MM.1S (cell line): Measurements from ENCODE around the gene KIAA1328.
"Not testable (repeated sequence)": the region's sequence is repeated elsewhere in the genome, so short reads cannot be mapped to it uniquely, and the experiment has no call there.

ENCODE experiments used
- DNase-seq: peaks from one replicate; pipeline ENCODE4 v3.0.0-alpha.2; 2015
- H2AFZ ChIP-seq: fragments of 300-600 bp; sonication (generic); 2 replicates; pipeline ENCODE4 v1.6.0; 2016; ENCODE audit warnings: antibody characterized with exemption, low read length
- H3F3A ChIP-seq: fragments of 300-600 bp; sonication (generic); 2 replicates; pipeline ENCODE4 v1.6.1; 2016; ENCODE audit warnings: mild to moderate bottlenecking, antibody characterized with exemption, low read length, moderate library complexity, mixed read lengths; ENCODE audit not compliant: insufficient read depth
- H3K27ac ChIP-seq: fragments of 300-600 bp; sonication (generic); 2 replicates; pipeline ENCODE4 v1.5.1; 2016; ENCODE audit warnings: mild to moderate bottlenecking, low read length
- H3K27me3 ChIP-seq: fragments of 300-600 bp; sonication (generic); replicated peaks from 2 replicates; pipeline ENCODE4 v1.6.0; 2016; ENCODE audit warnings: low read length; ENCODE audit not compliant: insufficient read depth
- H3K36me3 ChIP-seq: fragments of 300-600 bp; sonication (generic); replicated peaks from 2 replicates; pipeline ENCODE4 v1.6.1; 2016; ENCODE audit warnings: mild to moderate bottlenecking, low read length, mixed read lengths; ENCODE audit not compliant: insufficient read depth
- H3K4me1 ChIP-seq: fragments of 300-600 bp; sonication (generic); 2 replicates; pipeline ENCODE4 v1.6.1; 2016; ENCODE audit warnings: low read length, mixed read lengths
- H3K4me2 ChIP-seq: fragments of 300-600 bp; sonication (generic); 2 replicates; pipeline ENCODE4 v1.6.0; 2016; ENCODE audit warnings: low read depth, low read length
- H3K4me3 ChIP-seq: fragments of 300-600 bp; sonication (generic); 2 replicates; pipeline ENCODE4 v1.5.1; 2016; ENCODE audit warnings: low read length, mixed read lengths
- H3K79me2 ChIP-seq: fragments of 300-600 bp; sonication (generic); 2 replicates; pipeline ENCODE4 v1.6.1; 2016; ENCODE audit warnings: mixed run types, low read length, mixed read lengths
- H3K9ac ChIP-seq: fragments of 300-600 bp; sonication (generic); 2 replicates; pipeline ENCODE4 v1.6.1; 2016; ENCODE audit warnings: low read length, mixed read lengths
- H3K9me2 ChIP-seq: fragments of 300-600 bp; sonication (generic); replicated peaks from 2 replicates; pipeline ENCODE4 v1.6.1; 2016; ENCODE audit warnings: mild to moderate bottlenecking, low read length, mixed read lengths; ENCODE audit not compliant: insufficient read depth
- H3K9me3 ChIP-seq: fragments of 300-600 bp; sonication (generic); replicated peaks from 2 replicates; pipeline ENCODE4 v1.6.1; 2016; ENCODE audit warnings: mild to moderate bottlenecking, low read length, mixed read lengths; ENCODE audit not compliant: insufficient read depth
- H4K20me1 ChIP-seq: fragments of 300-600 bp; sonication (generic); 2 replicates; pipeline ENCODE4 v1.6.1; 2016; ENCODE audit warnings: mild to moderate bottlenecking, low read length, moderate library complexity, mixed read lengths; ENCODE audit not compliant: insufficient read depth
- EZH2 ChIP-seq: fragments of 300-600 bp; sonication (generic); optimal IDR thresholded peaks from 2 replicates; pipeline ENCODE3; 2017; ENCODE audit warnings: low read depth, mild to moderate bottlenecking, antibody characterized with exemption, low read length, mixed read lengths
- EZH2phosphoT487 ChIP-seq: fragments of 300-600 bp; sonication (generic); IDR thresholded peaks from 2 replicates; pipeline ENCODE4 v1.6.1; 2018; ENCODE audit warnings: antibody characterized with exemption, low read length
- TF ChIP-seq, protein P1 (sequence below): fragments of 300-600 bp; sonication (generic); IDR thresholded peaks from 2 replicates; pipeline ENCODE4 v1.5.1; 2016; ENCODE audit warnings: antibody characterized with exemption, low read length, mixed read lengths

KIAA1328 gene

DNA sequence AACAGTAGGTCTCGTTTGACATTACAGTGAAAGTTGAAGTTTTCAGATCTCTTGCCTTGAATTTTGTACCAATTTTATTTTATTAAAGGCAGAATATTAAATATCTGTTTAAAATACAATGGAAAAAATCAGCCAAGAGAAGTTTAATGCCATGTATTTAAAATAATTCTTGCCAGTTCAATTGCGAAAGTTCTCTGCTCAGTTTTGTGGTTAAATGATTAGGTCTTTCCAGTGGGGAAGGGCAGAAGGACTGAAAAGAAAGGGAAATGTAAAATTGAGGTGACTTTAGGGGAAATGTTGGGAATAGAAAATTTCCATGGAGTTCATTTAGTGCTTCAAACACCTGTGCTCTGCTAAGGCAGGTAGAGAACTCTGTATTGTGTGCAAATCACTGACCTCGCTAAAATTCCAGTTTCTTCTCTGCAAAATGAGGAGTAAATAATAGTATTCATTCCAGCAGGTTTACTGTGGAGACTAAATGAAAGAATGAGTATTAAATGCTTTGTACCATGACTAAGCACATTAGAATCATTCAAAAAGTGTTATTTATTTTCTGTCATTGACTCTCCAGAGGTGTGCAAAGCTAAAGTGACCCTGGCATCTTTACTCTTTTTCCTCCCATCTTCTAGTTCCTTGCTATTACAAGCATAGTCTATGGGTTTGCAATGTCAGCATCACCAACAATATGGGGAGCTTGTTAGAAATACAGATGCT, 74.4 kb downstream of the KIAA1328 start:
- H2AFZ ChIP-seq = no peak overlapping the region
- no peak overlapping the region for H3K27ac ChIP-seq
- no peaks in the 10 kb centered on the region for H3K4me1 ChIP-seq
- no peak overlapping the region for H3K9ac ChIP-seq
- no peaks in the 10 kb centered on the region for H3K9me2 ChIP-seq
- no peaks in the 10 kb centered on the region for H3F3A ChIP-seq
- no peaks in the 10 kb centered on the region for H3K27me3 ChIP-seq
- no peak overlapping the region for H3K4me2 ChIP-seq
- no peaks in the 10 kb centered on the region for H3K79me2 ChIP-seq
- no peak for TF ChIP-seq EZH2phosphoT487
- TF ChIP-seq, protein P1, sequence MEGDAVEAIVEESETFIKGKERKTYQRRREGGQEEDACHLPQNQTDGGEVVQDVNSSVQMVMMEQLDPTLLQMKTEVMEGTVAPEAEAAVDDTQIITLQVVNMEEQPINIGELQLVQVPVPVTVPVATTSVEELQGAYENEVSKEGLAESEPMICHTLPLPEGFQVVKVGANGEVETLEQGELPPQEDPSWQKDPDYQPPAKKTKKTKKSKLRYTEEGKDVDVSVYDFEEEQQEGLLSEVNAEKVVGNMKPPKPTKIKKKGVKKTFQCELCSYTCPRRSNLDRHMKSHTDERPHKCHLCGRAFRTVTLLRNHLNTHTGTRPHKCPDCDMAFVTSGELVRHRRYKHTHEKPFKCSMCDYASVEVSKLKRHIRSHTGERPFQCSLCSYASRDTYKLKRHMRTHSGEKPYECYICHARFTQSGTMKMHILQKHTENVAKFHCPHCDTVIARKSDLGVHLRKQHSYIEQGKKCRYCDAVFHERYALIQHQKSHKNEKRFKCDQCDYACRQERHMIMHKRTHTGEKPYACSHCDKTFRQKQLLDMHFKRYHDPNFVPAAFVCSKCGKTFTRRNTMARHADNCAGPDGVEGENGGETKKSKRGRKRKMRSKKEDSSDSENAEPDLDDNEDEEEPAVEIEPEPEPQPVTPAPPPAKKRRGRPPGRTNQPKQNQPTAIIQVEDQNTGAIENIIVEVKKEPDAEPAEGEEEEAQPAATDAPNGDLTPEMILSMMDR = no peak
- no peak for TF ChIP-seq EZH2
- H4K20me1 ChIP-seq = no peaks in the 10 kb centered on the region
- no peaks in the 10 kb centered on the region for H3K36me3 ChIP-seq
- no peak for DNase-seq
- H3K9me3 ChIP-seq = no peaks in the 10 kb centered on the region
- H3K4me3 ChIP-seq = no peak overlapping the region

DNA sequence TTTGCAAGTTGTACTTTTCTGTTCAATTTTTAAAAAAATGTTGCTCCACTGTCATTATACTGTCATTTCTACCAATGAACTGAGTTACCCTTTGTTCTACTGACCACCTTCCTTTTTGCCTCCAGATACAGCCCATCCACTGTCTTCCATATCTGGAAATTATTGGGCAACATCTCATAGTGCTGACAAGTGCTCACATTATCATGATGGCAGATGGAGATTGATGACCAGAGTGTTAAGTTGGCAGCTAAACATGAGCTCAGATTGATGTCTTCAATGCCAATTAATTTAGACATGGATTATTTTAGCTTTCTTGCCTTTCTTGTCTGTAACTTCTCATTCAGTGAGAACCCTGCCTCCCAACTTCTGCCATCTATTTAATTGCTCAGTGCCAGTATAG, 76.6 kb downstream of the KIAA1328 start:
- Histone ChIP-seq H3K4me2 (no peak overlapping the region), H3K9me3 (no peaks in the 10 kb centered on the region), H3K4me3 (no peak overlapping the region), H3K79me2 (no peaks in the 10 kb centered on the region), H3K9me2 (no peaks in the 10 kb centered on the region), H3K4me1 (no peaks in the 10 kb centered on the region), H3K27me3 (no peaks in the 10 kb centered on the region), H2AFZ (no peak overlapping the region), H3K9ac (no peak overlapping the region), H3K27ac (no peak overlapping the region), H3K36me3 (no peaks in the 10 kb centered on the region), H3F3A (no peaks in the 10 kb centered on the region), H4K20me1 (no peaks in the 10 kb centered on the region)
- no peak for DNase-seq
- TF ChIP-seq EZH2phosphoT487 (no peak), EZH2 (no peak)
- TF ChIP-seq, protein P1 = no peak

DNA sequence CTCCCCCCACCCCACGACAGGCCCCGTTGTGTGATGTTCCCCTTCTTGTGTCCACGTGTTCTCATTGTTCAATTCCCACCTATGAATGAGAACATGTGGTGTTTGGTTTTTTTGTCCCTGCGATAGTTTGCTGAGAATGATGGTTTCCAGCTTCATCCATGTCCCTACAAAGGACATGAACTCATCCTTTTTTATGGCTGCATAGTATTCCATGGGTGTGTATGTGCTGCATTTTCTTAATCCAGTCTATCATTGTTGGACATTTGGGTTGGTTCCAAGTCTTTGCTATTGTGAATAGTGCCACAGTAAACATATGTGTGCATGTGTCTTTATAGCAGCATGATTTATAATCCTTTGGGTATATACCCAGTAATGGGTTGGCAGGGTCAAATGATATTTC, 80.4 kb downstream of the KIAA1328 start:
- H3K9me2 ChIP-seq, H4K20me1 ChIP-seq, H3K79me2 ChIP-seq, H3K27ac ChIP-seq, H3K36me3 ChIP-seq, H3F3A ChIP-seq, H3K4me3 ChIP-seq, H2AFZ ChIP-seq, H3K9me3 ChIP-seq, H3K27me3 ChIP-seq, DNase-seq, H3K9ac ChIP-seq, H3K4me2 ChIP-seq: not testable (repeated sequence)
- H3K4me1 ChIP-seq = peaks cover 18% of the 10 kb centered on the region

DNA sequence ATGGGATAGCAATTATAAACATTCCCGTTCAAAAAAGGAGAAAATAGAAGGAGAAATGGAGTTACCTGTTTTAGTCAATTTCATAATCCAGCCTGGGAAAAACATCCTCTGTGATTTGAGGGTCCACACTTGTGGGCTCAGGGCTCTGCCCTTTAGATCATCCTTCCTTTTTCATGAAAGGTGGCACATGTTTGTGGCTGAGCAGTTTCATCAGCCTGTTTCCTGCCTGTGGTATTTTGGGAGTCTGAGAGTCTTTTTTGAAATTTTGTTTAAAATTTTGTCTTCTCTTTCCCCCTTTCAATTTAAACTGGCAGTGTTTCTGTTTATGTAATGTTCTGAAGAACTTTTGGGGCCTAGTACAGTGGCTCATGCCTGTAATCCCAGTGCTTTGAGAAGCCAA, 84.0 kb downstream of the KIAA1328 start:
- peak; percentile 39 for DNase-seq
- Histone ChIP-seq H3K27me3 (no peaks in the 10 kb centered on the region), H3K9me3 (no peaks in the 10 kb centered on the region), H3K9ac (no peak overlapping the region), H3K4me2 (peak overlapping the region; percentile 22; the same call in 1 of the 2 replicates), H3K4me3 (no peak overlapping the region), H3K79me2 (no peaks in the 10 kb centered on the region), H3F3A (peaks cover 3% of the 10 kb centered on the region; the same call in 1 of the 2 replicates), H3K4me1 (peaks cover 24% of the 10 kb centered on the region), H2AFZ (peak overlapping the region; percentile 17; the same call in 1 of the 2 replicates), H3K27ac (peak overlapping the region; percentile 38; the same call in 1 of the 2 replicates), H3K9me2 (no peaks in the 10 kb centered on the region), H4K20me1 (no peaks in the 10 kb centered on the region), H3K36me3 (no peaks in the 10 kb centered on the region)
- TF ChIP-seq EZH2phosphoT487 (no peak), EZH2 (no peak)
- TF ChIP-seq, protein P1 = no peak
